ENCODE measurements around the gene NUMBL. TPM values are rescaled to one million over a fixed set of nuclear protein-coding genes. Genes with fewer than 3 reads are reported as not detected.

Gene NUMBL
- total and polyA plus RNA-seq, 2 of the 8 experiments (the other 6 are each of a cell fraction or from before 2014, with no cell fraction given): 13.5 to 24.8 TPM

- TF ChIP-seq CHD7 (IDR thresholded peaks at IDR 0.05; ENCODE audit: insufficient replicate concordance, low read length): no peak
- TF ChIP-seq POU5F1 (IDR thresholded peaks at IDR 0.05; ENCODE audit: low read depth, low read length): no peak
- TF ChIP-seq YY1 (IDR thresholded peaks at IDR 0.05; ENCODE audit: low read depth, low read length): no peak
- no peak for TF ChIP-seq NANOG (IDR thresholded peaks at IDR 0.05; ENCODE audit: insufficient read depth, low read depth, low read length, poor library complexity, severe bottlenecking)
- no peak for TF ChIP-seq CREB1 (IDR thresholded peaks at IDR 0.05)
- TF ChIP-seq RFX5 (IDR thresholded peaks at IDR 0.05; ENCODE audit: borderline replicate concordance, low read depth, low read length): no peak
- no peak for TF ChIP-seq PHF8 (conservative IDR thresholded peaks at IDR 0.05; ENCODE audit: low read depth, low read length)
- TF ChIP-seq EGR1 (IDR thresholded peaks at IDR 0.05; ENCODE audit: borderline replicate concordance, low read depth, low read length): no peak
- no peak for TF ChIP-seq SIRT6 (IDR thresholded peaks at IDR 0.05; ENCODE audit: low read length)
Observed at GRCh38 chr19:40667602-40668001, 22.8 kb downstream of the NUMBL start (continued).
